Caco-2 (cell line): ENCODE results near the gene GDI1. TPM values are rescaled to one million over a fixed set of nuclear protein-coding genes. Genes with fewer than 3 reads are reported as not detected.

ENCODE experiments used
- BruUV-seq: library from RNA; stranded (reverse); fragments of 400-500 nt; replicated peaks from 2 replicates; lab custom pipeline; 2021; lab: Mats Ljungman, UMichigan
- CTCF ChIA-PET: fragments of 300-600 bp; sonication (Branson Sonifier 250); formaldehyde crosslinking; loops from one replicate; lab custom pipeline; 2022; ENCODE audit warnings: antibody characterized with exemption; lab: Charles Lee
- POLR2A ChIA-PET: fragments of 300-600 bp; sonication (Branson Sonifier 250); formaldehyde crosslinking; loops from one replicate; lab custom pipeline; 2022; ENCODE audit warnings: antibody characterized with exemption; lab: Charles Lee
- DNase-seq, 2 experiments: peaks; one replicate each; pipeline versions ENCODE4 v3.0.0 to v3.0.0-alpha.2; 2020 to 2022
- H3K27me3 ChIP-seq: replicated peaks from 2 replicates; pipeline ENCODE4 v1.6.0; 2011; ENCODE audit warnings: low read length; ENCODE audit not compliant: control insufficient read depth, insufficient read depth
- H3K36me3 ChIP-seq: 2 replicates; pipeline ENCODE4 v1.5.1; 2011; ENCODE audit warnings: low read length; ENCODE audit not compliant: control insufficient read depth, insufficient read depth
- H3K4me1 ChIP-seq: fragments of 250-450 bp; sonication (Bioruptor Pico); 2 replicates; pipeline ENCODE4 v1.5.1; 2020; ENCODE audit warnings: mild to moderate bottlenecking
- H3K4me3 ChIP-seq: 2 replicates; pipeline ENCODE4 v1.5.1; 2011; ENCODE audit warnings: low read depth, mild to moderate bottlenecking, control low read depth, low read length
- H3K9me3 ChIP-seq: fragments of 250-450 bp; sonication (Bioruptor Pico); 2 replicates; pipeline ENCODE4 v1.5.1; 2020; ENCODE audit warnings: mild to moderate bottlenecking, moderate library complexity
- H3K27ac Mint-ChIP-seq: one replicate; pipeline ENCODE4 v1.8.0; 2022; ENCODE audit warnings: mixed read lengths; ENCODE audit not compliant: unreplicated experiment
- H3K27me3 Mint-ChIP-seq: one replicate; pipeline ENCODE4 v1.8.0; 2022; ENCODE audit warnings: mixed read lengths; ENCODE audit not compliant: insufficient read depth, unreplicated experiment
- H3K36me3 Mint-ChIP-seq: one replicate; pipeline ENCODE4 v1.8.0; 2022; ENCODE audit warnings: mild to moderate bottlenecking, mixed read lengths; ENCODE audit not compliant: insufficient read depth, unreplicated experiment
- H3K4me1 Mint-ChIP-seq: one replicate; pipeline ENCODE4 v1.8.0; 2022; ENCODE audit warnings: low read depth, mixed read lengths; ENCODE audit not compliant: unreplicated experiment
- H3K4me3 Mint-ChIP-seq: one replicate; pipeline ENCODE4 v1.8.0; 2022; ENCODE audit warnings: mild to moderate bottlenecking, moderate library complexity, mixed read lengths; ENCODE audit not compliant: unreplicated experiment
- H3K9me3 Mint-ChIP-seq: one replicate; pipeline ENCODE4 v1.8.0; 2022; ENCODE audit warnings: mixed read lengths; ENCODE audit not compliant: unreplicated experiment
- CTCF ChIP-seq, 2 experiments: fragments of 200-600 bp in 1 of 2; IDR thresholded peaks; 1 replicate in 1 of 2; 2 replicates in 1 of 2; pipeline versions ENCODE4 v1.5.1 to v1.8.0; 2011 to 2022; ENCODE audit warnings: antibody characterized with exemption in 1 of 2, control low read depth in 1 of 2, inconsistent platforms in 1 of 2, low read depth in 1 of 2, low read length in 1 of 2, mild to moderate bottlenecking in 1 of 2, moderate library complexity in 1 of 2; ENCODE audit not compliant: insufficient read depth in 1 of 2, severe bottlenecking in 1 of 2, unreplicated experiment in 1 of 2
- intact Hi-C: fragments of 100-400 bp; cut with micrococcal nuclease; formaldehyde crosslinking; loops from one replicate; pipeline ENCODE4 v1.10.0; 2022; ENCODE audit not compliant: unreplicated experiment
- total RNA-seq: library from RNA; stranded (reverse); gene quantifications from 2 replicates; pipeline ENCODE4 v1.2.3, GENCODE V29; 2022

GDI1 gene
- total RNA-seq, 1 experiment from 2014 or later: 68.7 TPM

- H3K27ac Mint-ChIP-seq: no peak overlapping the region
- no peak for TF ChIP-seq CTCF (IDR thresholded peaks at IDR 0.05; ENCODE audit: insufficient read depth in 1 of 2, low read depth in 1 of 2, low read length in 1 of 2, severe bottlenecking in 1 of 2, unreplicated experiment in 1 of 2)
- peaks cover 26% of the 10 kb centered on the region for H3K36me3 Mint-ChIP-seq
- intact Hi-C loops: no loop called here
- DNase-seq: no peak
- Histone ChIP-seq H3K4me3 (no peak overlapping the region), H3K27me3 (no peaks in the 10 kb centered on the region), H3K36me3 (no peaks in the 10 kb centered on the region; the same call in 1 of the 2 replicates), H3K9me3 (no peaks in the 10 kb centered on the region), H3K4me1 (no peaks in the 10 kb centered on the region)
- H3K27me3 Mint-ChIP-seq: no peaks in the 10 kb centered on the region
- ChIA-PET CTCF (no interaction called here), POLR2A (interaction anchor here (0.5 to 0.6 kb wide), 2 partner anchors 14 to 38 kb away, joined by 3 to 6 read pairs; no protein-coding TSS in a partner anchor)
- no peaks in the 10 kb centered on the region for H3K4me1 Mint-ChIP-seq
- H3K4me3 Mint-ChIP-seq: no peak overlapping the region
- no TSS peak for BruUV-seq
- no peaks in the 10 kb centered on the region for H3K9me3 Mint-ChIP-seq
These were observed 36.7 kb downstream of the GDI1 start for GRCh38 chrX:154473683-154474082.

DNA sequence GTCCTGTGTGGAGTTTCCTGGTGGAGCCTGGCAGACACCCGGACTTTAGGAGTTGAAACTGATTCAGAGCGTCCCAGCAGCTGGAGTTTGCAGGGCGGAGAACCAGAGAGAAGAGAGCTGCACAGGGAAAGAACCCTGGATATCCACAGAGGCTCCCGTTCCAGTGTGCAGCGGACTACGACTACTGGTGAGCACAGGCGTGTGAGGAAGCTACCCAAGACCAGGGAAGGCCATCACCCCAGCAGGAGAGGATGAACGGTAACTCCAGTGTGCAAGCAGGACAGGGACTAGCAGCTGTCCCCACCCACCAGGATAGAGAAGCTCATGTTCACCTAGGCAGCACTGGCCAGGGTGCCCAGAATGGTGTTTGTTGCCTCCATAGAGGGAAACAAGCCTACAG is 39.9 kb downstream of the GDI1 start:
- Mint-ChIP-seq H3K27me3 (no peaks in the 10 kb centered on the region), H3K4me3 (no peak overlapping the region), H3K36me3 (peaks cover 34% of the 10 kb centered on the region), H3K27ac (no peak overlapping the region), H3K4me1 (no peaks in the 10 kb centered on the region), H3K9me3 (no peaks in the 10 kb centered on the region)
- Histone ChIP-seq H3K4me1 (no peaks in the 10 kb centered on the region), H3K27me3 (no peaks in the 10 kb centered on the region), H3K9me3 (no peaks in the 10 kb centered on the region), H3K4me3 (no peak overlapping the region), H3K36me3 (no peaks in the 10 kb centered on the region)
- intact Hi-C loops: loop anchor here (5.0 kb wide), 1 partner anchor 40 kb away; the partner anchor contains the start of gene FAM3A
- POLR2A ChIA-PET: no interaction called here
- DNase-seq: no peak
- CTCF ChIA-PET: no interaction called here
- no peak for TF ChIP-seq CTCF (IDR thresholded peaks at IDR 0.05; ENCODE audit: insufficient read depth in 1 of 2, low read depth in 1 of 2, low read length in 1 of 2, severe bottlenecking in 1 of 2, unreplicated experiment in 1 of 2)
- BruUV-seq: no TSS peak

GRCh38 chrX:154477891-154478477 is 41.0 kb downstream of the GDI1 start:
- Histone ChIP-seq H3K4me3 (peak overlapping the region; percentile 64), H3K4me1 (no peaks in the 10 kb centered on the region), H3K9me3 (no peaks in the 10 kb centered on the region), H3K27me3 (no peaks in the 10 kb centered on the region), H3K36me3 (no peaks in the 10 kb centered on the region)
- TSS peak; percentile 92 for BruUV-seq
- TF ChIP-seq CTCF (IDR thresholded peaks at IDR 0.05; ENCODE audit: insufficient read depth in 1 of 2, low read depth in 1 of 2, low read length in 1 of 2, severe bottlenecking in 1 of 2, unreplicated experiment in 1 of 2): no peak
- POLR2A ChIA-PET: interaction anchor here (1.0 to 1.1 kb wide), 3 partner anchors 9 to 105 kb away, joined by 3 to 16 read pairs (median 4); partner anchors contain the start of gene SLC10A3
- no peaks in the 10 kb centered on the region for H3K4me1 Mint-ChIP-seq
- no peak for DNase-seq
- H3K27ac Mint-ChIP-seq: peak overlapping the region; percentile 86
- peaks cover 31% of the 10 kb centered on the region for H3K36me3 Mint-ChIP-seq
- H3K9me3 Mint-ChIP-seq: no peaks in the 10 kb centered on the region
- CTCF ChIA-PET: interaction anchor here (1.0 to 1.1 kb wide), 2 partner anchors 13 to 49 kb away, joined by 3 read pairs; partner anchors contain the start of gene SLC10A3
- no peaks in the 10 kb centered on the region for H3K27me3 Mint-ChIP-seq
- H3K4me3 Mint-ChIP-seq: peak overlapping the region; percentile 76
- intact Hi-C loops: loop anchor here (5.0 kb wide), 1 partner anchor 39 kb away; the partner anchor contains the start of gene FAM3A
